H1 (cell line): ENCODE data around the gene KCNQ1. TPM values are rescaled to one million over a fixed set of nuclear protein-coding genes. Genes with fewer than 3 reads are reported as not detected.

Experiments used
- CTCF ChIA-PET: fragments of 300-600 bp; sonication (Branson Sonifier 250); formaldehyde crosslinking; loops from one replicate; lab custom pipeline; 2021; ENCODE audit not compliant: partially characterized antibody; lab: Charles Lee
- POLR2A ChIA-PET: fragments of 300-600 bp; sonication (Branson Sonifier 250); formaldehyde crosslinking; loops from one replicate; lab custom pipeline; 2021; ENCODE audit warnings: inconsistent platforms; ENCODE audit not compliant: partially characterized antibody; lab: Charles Lee
- DNase-seq, 2 experiments: peaks; one replicate each; pipeline versions ENCODE4 v3.0.0 to v3.0.0-alpha.2; 2010 to 2022; ENCODE audit warnings: low spot score in 2 of 2, low read depth in 1 of 2, mixed read lengths in 1 of 2
- FAIRE-seq: peaks from 2 replicates; lab custom pipeline; 2011; peaks lifted over from hg19 to GRCh38; lab: Jason Lieb, UNC
- H2AFZ ChIP-seq: 2 replicates; pipeline ENCODE4 v1.8.1; 2012; ENCODE audit warnings: low read length, inconsistent platforms
- H2AK5ac ChIP-seq: 2 replicates; pipeline ENCODE4 v1.6.1; 2013; ENCODE audit warnings: low read depth, low read length
- H2BK120ac ChIP-seq: replicated peaks from 2 replicates; pipeline ENCODE3; 2013; ENCODE audit warnings: low read depth, low read length, inconsistent platforms
- H2BK12ac ChIP-seq: 2 replicates; pipeline ENCODE4 v1.6.1; 2013; ENCODE audit warnings: low read depth, low read length
- H2BK15ac ChIP-seq: 2 replicates; pipeline ENCODE4 v1.6.1; 2013; ENCODE audit warnings: low read length
- H2BK20ac ChIP-seq: 2 replicates; pipeline ENCODE4 v1.6.1; 2013; ENCODE audit warnings: low read length
- H2BK5ac ChIP-seq: 2 replicates; pipeline ENCODE4 v1.6.1; 2013; ENCODE audit warnings: low read depth, low read length
- H3K14ac ChIP-seq: 2 replicates; pipeline ENCODE4 v1.6.1; 2013; ENCODE audit warnings: inconsistent platforms; ENCODE audit not compliant: insufficient read length
- H3K18ac ChIP-seq: 2 replicates; pipeline ENCODE4 v1.6.1; 2013; ENCODE audit warnings: low read length; ENCODE audit errors: extremely low read depth
- H3K23ac ChIP-seq: 2 replicates; pipeline ENCODE4 v1.6.1; 2013; ENCODE audit warnings: inconsistent platforms; ENCODE audit not compliant: insufficient read length
- H3K23me2 ChIP-seq: 2 replicates; pipeline ENCODE4 v1.6.1; 2013; ENCODE audit warnings: low read depth, low read length
- H3K27ac ChIP-seq: 2 replicates; pipeline ENCODE4 v1.6.1; 2011; ENCODE audit warnings: low read depth, low read length, inconsistent platforms
- H3K27me3 ChIP-seq, 4 experiments: replicated peaks in 1 of 4; 1 replicate in 1 of 4; 2 replicates in 3 of 4; pipeline versions ENCODE4 v1.6.1 to v1.8.1; 2011 to 2013; ENCODE audit warnings: low read length in 3 of 4, mild to moderate bottlenecking in 3 of 4, inconsistent platforms in 2 of 4, mixed read lengths in 2 of 4, moderate library complexity in 1 of 4; ENCODE audit not compliant: control insufficient read depth in 3 of 4, insufficient read depth in 3 of 4; ENCODE audit errors: extremely low read depth in 1 of 4
- H3K36me3 ChIP-seq, 4 experiments: 2 replicates each; pipeline versions ENCODE4 v1.6.1 to v1.8.1; 2011 to 2013; ENCODE audit warnings: mild to moderate bottlenecking in 4 of 4, low read length in 3 of 4, moderate library complexity in 2 of 4, control low read depth in 1 of 4, inconsistent platforms in 1 of 4; ENCODE audit not compliant: insufficient read depth in 4 of 4, control insufficient read depth in 2 of 4
- H3K4ac ChIP-seq: replicated peaks from 2 replicates; pipeline ENCODE3; 2013; ENCODE audit warnings: low read length, low read depth, mixed read lengths, inconsistent platforms; ENCODE audit not compliant: insufficient read length
- H3K4me1 ChIP-seq, 4 experiments: replicated peaks in 1 of 4; 1 replicate in 1 of 4; 2 replicates in 3 of 4; pipeline versions ENCODE4 v1.6.1 to v1.8.1; 2011 to 2013; ENCODE audit warnings: low read length in 3 of 4, inconsistent platforms in 2 of 4, mixed read lengths in 1 of 4; ENCODE audit not compliant: insufficient read depth in 4 of 4, control insufficient read depth in 3 of 4
- H3K4me2 ChIP-seq, 2 experiments: 2 replicates each; pipeline versions ENCODE4 v1.6.1 to v1.8.1; 2011 to 2013; ENCODE audit warnings: low read depth in 2 of 2, low read length in 2 of 2, control low read depth in 1 of 2, inconsistent platforms in 1 of 2, mild to moderate bottlenecking in 1 of 2; ENCODE audit not compliant: insufficient read depth in 1 of 2
- H3K4me3 ChIP-seq, 4 experiments: fragments of 200-600, 300-600 bp in 1 of 4; sonication (generic), shearing (Covaris generic), sonication (Bioruptor Twin) in 1 of 4; 2 replicates each; pipeline versions ENCODE4 v1.5.1 to v1.8.1; 2011 to 2016; ENCODE audit warnings: low read length in 4 of 4, low read depth in 3 of 4, control low read depth in 2 of 4, inconsistent platforms in 2 of 4, mild to moderate bottlenecking in 2 of 4, mixed read lengths in 1 of 4, moderate library complexity in 1 of 4; ENCODE audit not compliant: insufficient read depth in 2 of 4; ENCODE audit errors: extremely low read depth in 1 of 4
- H3K56ac ChIP-seq: replicated peaks from 2 replicates; pipeline ENCODE3; 2013; ENCODE audit warnings: low read depth, mild to moderate bottlenecking, mixed read lengths, low read length, inconsistent platforms; ENCODE audit not compliant: insufficient read length
- H3K79me1 ChIP-seq: 2 replicates; pipeline ENCODE4 v1.6.1; 2013; ENCODE audit warnings: low read depth, low read length, control low read depth
- H3K79me2 ChIP-seq, 2 experiments: 2 replicates each; pipeline versions ENCODE4 v1.6.1 to v1.8.1; 2012 to 2013; ENCODE audit warnings: low read length in 2 of 2, mild to moderate bottlenecking in 2 of 2, inconsistent platforms in 1 of 2; ENCODE audit not compliant: insufficient read depth in 2 of 2, control insufficient read depth in 1 of 2
- H3K9ac ChIP-seq, 4 experiments: replicated peaks in 1 of 4; 1 replicate in 1 of 4; 2 replicates in 3 of 4; pipeline versions ENCODE4 v1.6.1 to v1.8.1; 2011 to 2013; ENCODE audit warnings: low read depth in 3 of 4, low read length in 3 of 4, control low read depth in 2 of 4, mild to moderate bottlenecking in 2 of 4, moderate library complexity in 2 of 4, inconsistent platforms in 1 of 4; ENCODE audit errors: extremely low read depth in 1 of 4
- H3K9me3 ChIP-seq, 2 experiments: 2 replicates each; pipeline versions ENCODE4 v1.6.1 to v1.8.1; 2012 to 2013; ENCODE audit warnings: mild to moderate bottlenecking in 2 of 2, moderate library complexity in 2 of 2, control low read depth in 1 of 2, inconsistent platforms in 1 of 2, low read depth in 1 of 2, low read length in 1 of 2, mixed read lengths in 1 of 2; ENCODE audit not compliant: insufficient read depth in 2 of 2
- H4K20me1 ChIP-seq, 2 experiments: replicated peaks in 1 of 2; 2 replicates each; pipeline versions ENCODE3 to v1.8.1; 2011 to 2013; ENCODE audit warnings: inconsistent platforms in 2 of 2, low read length in 2 of 2, mild to moderate bottlenecking in 1 of 2; ENCODE audit not compliant: insufficient read depth in 2 of 2, control insufficient read depth in 1 of 2
- H4K5ac ChIP-seq: 2 replicates; pipeline ENCODE4 v1.6.1; 2013; ENCODE audit warnings: low read length, low read depth, mixed read lengths, inconsistent platforms; ENCODE audit not compliant: insufficient read length
- H4K8ac ChIP-seq: 2 replicates; pipeline ENCODE4 v1.8.0; 2013; ENCODE audit warnings: mild to moderate bottlenecking, moderate library complexity, low read length, inconsistent platforms; ENCODE audit not compliant: insufficient read depth; ENCODE audit errors: extremely low read depth
- H4K91ac ChIP-seq: replicated peaks from 2 replicates; pipeline ENCODE3; 2013; ENCODE audit warnings: low read length, mixed read lengths, inconsistent platforms; ENCODE audit not compliant: insufficient read length
- BRCA1 ChIP-seq: IDR thresholded peaks from 2 replicates; pipeline ENCODE4 v1.6.1; 2012; ENCODE audit warnings: low read depth, low read length, improper control_type of control experiment
- GABPA ChIP-seq: IDR thresholded peaks from 2 replicates; pipeline ENCODE4 v1.6.1; 2011; ENCODE audit warnings: mild to moderate bottlenecking, low read length, moderate library complexity, borderline replicate concordance; ENCODE audit not compliant: insufficient read depth
- HDAC2 ChIP-seq, 2 experiments: fragments of 300-600 bp in 1 of 2; sonication (generic) in 1 of 2; IDR thresholded peaks; 2 replicates each; pipeline ENCODE4 v1.6.1; 2011 to 2012; ENCODE audit warnings: low read depth in 2 of 2, low read length in 2 of 2, mild to moderate bottlenecking in 2 of 2, moderate library complexity in 2 of 2, borderline replicate concordance in 1 of 2, inconsistent platforms in 1 of 2
- JUN ChIP-seq: IDR thresholded peaks from 2 replicates; pipeline ENCODE4 v1.6.1; 2011; ENCODE audit warnings: low read depth, mild to moderate bottlenecking, improper control_type of control experiment, low read length
- JUND ChIP-seq: IDR thresholded peaks from 2 replicates; pipeline ENCODE4 v1.6.1; 2011; ENCODE audit warnings: mild to moderate bottlenecking, improper control_type of control experiment, low read length
- MAX ChIP-seq: IDR thresholded peaks from 2 replicates; pipeline ENCODE4 v1.6.1; 2012; ENCODE audit warnings: inconsistent platforms
- RAD21 ChIP-seq, 2 experiments: IDR thresholded peaks in 1 of 2; conservative IDR thresholded peaks in 1 of 2; 2 replicates each; pipeline ENCODE4 v1.6.1; 2011; ENCODE audit warnings: low read depth in 2 of 2, low read length in 2 of 2, improper control_type of control experiment in 1 of 2, inconsistent platforms in 1 of 2, mild to moderate bottlenecking in 1 of 2, moderate library complexity in 1 of 2
- RBBP5 ChIP-seq: IDR thresholded peaks from 2 replicates; pipeline ENCODE4 v1.7.1; 2012; ENCODE audit warnings: low read depth, mild to moderate bottlenecking, inconsistent platforms, low read length, moderate library complexity, borderline replicate concordance
- SIRT6 ChIP-seq: IDR thresholded peaks from one replicate; pipeline ENCODE4 v1.7.1; 2012; ENCODE audit warnings: low read length, inconsistent platforms
- SP1 ChIP-seq: IDR thresholded peaks from 2 replicates; pipeline ENCODE4 v1.6.1; 2011; ENCODE audit warnings: low read depth, low read length
- WGBS, 2 experiments: shearing (Covaris generic) in 1 of 2; methylation state at CpG; one replicate each; pipeline versions ENCODE4 v1.1.6 to v1.1.7; 2013 to 2015; ENCODE audit warnings: low lambda C conversion rate in 2 of 2, mixed read lengths in 2 of 2, inconsistent platforms in 1 of 2, low coverage in 1 of 2, missing lambda C conversion rate in 1 of 2; ENCODE audit not compliant: insufficient replicate concordance in 2 of 2, insufficient coverage in 1 of 2, insufficient read length in 1 of 2; ENCODE audit errors: extremely low coverage in 1 of 2, missing lambda C conversion rate in 1 of 2; 5-methylcytosine and 5-hydroxymethylcytosine counted together
- polyA plus RNA-seq, 7 experiments: library from polyadenylated mRNA; depleted of rRNA in 3 of 7; stranded (reverse) in 5 of 7; unstranded in 2 of 7; fragments of >200 nt in 5 of 7; fragments of 200-250 nt in 2 of 7; gene quantifications; 1 replicate in 5 of 7; 2 replicates in 1 of 7; 4 replicates in 1 of 7; pipeline versions ENCODE4 v1.2.1 to v1.2.3, GENCODE V29; 2011 to 2013; ENCODE audit warnings: missing spikeins in 2 of 7, mixed read lengths in 2 of 7
- total RNA-seq: library from RNA; stranded (reverse); fragmentation: NEBNext Ultra II Directional; extraction: Animal tissue kit (Norgen Biotek cat#: 25700); gene quantifications from 2 replicates; pipeline ENCODE4 v1.2.1, GENCODE V29; 2021
- TF ChIP-seq, protein P1 (sequence below): IDR thresholded peaks from 2 replicates; pipeline ENCODE4 v1.6.1; 2011; ENCODE audit warnings: low read depth, mild to moderate bottlenecking, low read length; ENCODE audit not compliant: insufficient read depth

KCNQ1 gene
- total and polyA plus RNA-seq, 2 of the 8 experiments (the other 6 are each of a cell fraction or from before 2014, with no cell fraction given), result 1.9 to 2.0 TPM

- no peak overlapping the region for H2BK20ac ChIP-seq
- H3K56ac ChIP-seq, result no peak overlapping the region
- H3K9me3 ChIP-seq, result no peaks in the 10 kb centered on the region
- no peak overlapping the region for H4K8ac ChIP-seq
- CTCF ChIA-PET, result interaction anchor here (0.6 to 1.5 kb wide), 2 partner anchors 50 to 395 kb away, joined by 3 read pairs; no protein-coding TSS in a partner anchor
- H4K20me1 ChIP-seq, result peaks cover 3 to 13% of the 10 kb centered on the region in 2 experiments
- no peaks in the 10 kb centered on the region for H3K79me2 ChIP-seq
- no peak overlapping the region for H3K4me3 ChIP-seq
- no peak overlapping the region for H2BK15ac ChIP-seq
- no peak overlapping the region for H2AK5ac ChIP-seq
- H2AFZ ChIP-seq, result no peak overlapping the region
- H3K4me1 ChIP-seq, result peaks cover 0 to 3% (median 0%) of the 10 kb centered on the region in 4 experiments; a peak in 4 of 7 replicates
- no peak overlapping the region for H2BK12ac ChIP-seq
- FAIRE-seq (no peak), DNase-seq (no peak)
- no peak overlapping the region for H3K4ac ChIP-seq
- H4K5ac ChIP-seq, result no peak overlapping the region
- H3K18ac ChIP-seq, result no peak overlapping the region
- no peak overlapping the region for H4K91ac ChIP-seq
- H3K27me3 ChIP-seq, result peaks cover 14 to 78% (median 51%) of the 10 kb centered on the region in 4 experiments
- no peak overlapping the region for H2BK120ac ChIP-seq
- 97% methylated on average over 22 of the region's 22 CpGs; no CpG with 5 or more reads in 1 of the 2 experiments for WGBS, 2 experiments
- H3K4me2 ChIP-seq, result no peak overlapping the region
- peaks cover 6% of the 10 kb centered on the region for H3K23me2 ChIP-seq
- no peaks in the 10 kb centered on the region for H3K79me1 ChIP-seq
- no peak overlapping the region for H3K27ac ChIP-seq
- POLR2A ChIA-PET, result interaction anchor here (1.3 kb wide), 1 partner anchor 112 kb away, joined by 3 read pairs; no protein-coding TSS in a partner anchor
- no peak overlapping the region; the same call in 1 of the 2 replicates for H2BK5ac ChIP-seq
- H3K14ac ChIP-seq, result no peak overlapping the region
- H3K23ac ChIP-seq, result no peak overlapping the region
- no peaks in the 10 kb centered on the region for H3K36me3 ChIP-seq
- no peak overlapping the region for H3K9ac ChIP-seq
- TF ChIP-seq HDAC2 (IDR thresholded peaks at IDR 0.05; ENCODE audit: borderline replicate concordance in 1 of 2, low read depth in 2 of 2, low read length in 2 of 2), result no peak
- no peak for TF ChIP-seq RAD21 (IDR thresholded peaks at IDR 0.05 in 1 of 2, conservative IDR thresholded peaks at IDR 0.05 in 1 of 2; ENCODE audit: low read depth in 2 of 2, low read length in 2 of 2)
- TF ChIP-seq GABPA, result no peak
- TF ChIP-seq, protein P1, sequence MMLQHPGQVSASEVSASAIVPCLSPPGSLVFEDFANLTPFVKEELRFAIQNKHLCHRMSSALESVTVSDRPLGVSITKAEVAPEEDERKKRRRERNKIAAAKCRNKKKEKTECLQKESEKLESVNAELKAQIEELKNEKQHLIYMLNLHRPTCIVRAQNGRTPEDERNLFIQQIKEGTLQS, result no peak
- no peak for TF ChIP-seq RBBP5
- TF ChIP-seq JUN, result no peak
- TF ChIP-seq SIRT6, result no peak
- TF ChIP-seq BRCA1, result no peak
- no peak for TF ChIP-seq SP1
- no peak for TF ChIP-seq JUND
- TF ChIP-seq MAX, result no peak
Observed at GRCh38 chr11:2581151-2581930, 136.5 kb downstream of the KCNQ1 start.
